HCT116 (cell line): Measurements from ENCODE around the gene BRINP2. TPM values are rescaled to one million over a fixed set of nuclear protein-coding genes. Genes with fewer than 3 reads are reported as not detected.

Experiments
- ATAC-seq: fragments of 200-7000 bp; cut with Tn5 transposase; 2 replicates; pipeline ENCODE4 v1.9.1; 2020; ENCODE audit warnings: mild to moderate bottlenecking, moderate library complexity
- BruUV-seq: library from RNA; stranded (reverse); fragments of 400-500 nt; replicated peaks from 2 replicates; lab custom pipeline; 2021; lab: Mats Ljungman, UMichigan
- CTCF ChIA-PET: fragments of 300-600 bp; sonication (Branson Sonifier 250); formaldehyde crosslinking; loops from one replicate; lab custom pipeline; 2021; ENCODE audit warnings: antibody characterized with exemption; lab: Charles Lee
- POLR2A ChIA-PET: fragments of 300-600, 350-600 bp; sonication (Branson Sonifier 250); formaldehyde crosslinking; loops from one replicate; lab custom pipeline; 2021; ENCODE audit warnings: antibody characterized with exemption; lab: Charles Lee
- RAD21 ChIA-PET, 2 experiments: fragments of 300-600 bp; sonication (Branson Sonifier 250); formaldehyde crosslinking; loops; one replicate each; lab custom pipeline; 2023; ENCODE audit warnings: low total read pairs in 2 of 2; ENCODE audit not compliant: uncharacterized antibody in 2 of 2, unreplicated experiment in 2 of 2, low non-redundant PET in 1 of 2; lab: Charles Lee
- DNase-seq: peaks from one replicate; pipeline ENCODE4 v3.0.0-alpha.2; 2010; ENCODE audit warnings: low read depth, low spot score
- H2AFZ ChIP-seq: fragments of 200-600 bp; shearing (Covaris generic), sonication (generic); 2 replicates; pipeline ENCODE4 v1.6.1; 2017; ENCODE audit warnings: low read depth, mixed run types, mixed read lengths, antibody characterized with exemption, low read length; ENCODE audit not compliant: poor library complexity, severe bottlenecking
- H3K27ac ChIP-seq: 2 replicates; pipeline ENCODE4 v1.5.1; 2012; ENCODE audit warnings: low read depth, low read length
- H3K27me3 ChIP-seq: fragments of 200-600 bp; sonication (generic); 2 replicates; pipeline ENCODE4 v1.6.1; 2016; ENCODE audit warnings: mixed run types, low read length, mixed read lengths; ENCODE audit not compliant: insufficient read depth
- H3K36me3 ChIP-seq, 2 experiments: fragments of 200-500 bp in 1 of 2; fragments of 200-600 bp in 1 of 2; sonication (Bioruptor generic) in 1 of 2; sonication (generic) in 1 of 2; 2 replicates each; pipeline versions ENCODE4 v1.5.1 to v1.6.1; 2014 to 2016; ENCODE audit warnings: low read length in 2 of 2, inconsistent platforms in 1 of 2, mixed read lengths in 1 of 2, mixed run types in 1 of 2; ENCODE audit not compliant: insufficient read depth in 2 of 2, control insufficient read depth in 1 of 2
- H3K4me1 ChIP-seq, 2 experiments: fragments of 200-600 bp in 1 of 2; sonication (generic) in 1 of 2; 2 replicates each; pipeline versions ENCODE4 v1.5.1 to v1.6.1; 2012 to 2017; ENCODE audit warnings: low read length in 2 of 2, inconsistent platforms in 1 of 2, mild to moderate bottlenecking in 1 of 2, mixed read lengths in 1 of 2, mixed run types in 1 of 2, moderate library complexity in 1 of 2; ENCODE audit not compliant: insufficient read depth in 2 of 2, control insufficient read depth in 1 of 2
- H3K4me2 ChIP-seq: fragments of 200-600 bp; sonication (generic); 2 replicates; pipeline ENCODE4 v1.6.1; 2017; ENCODE audit warnings: mixed run types, low read length, mixed read lengths
- H3K4me3 ChIP-seq, 2 experiments: fragments of 200-600 bp in 1 of 2; sonication (generic) in 1 of 2; replicated peaks in 1 of 2; 2 replicates each; pipeline ENCODE4 v1.5.1; 2011 to 2016; ENCODE audit warnings: low read length in 2 of 2, control low read depth in 1 of 2, low read depth in 1 of 2, mild to moderate bottlenecking in 1 of 2, mixed read lengths in 1 of 2, mixed run types in 1 of 2
- H3K79me2 ChIP-seq: fragments of 200-600 bp; sonication (generic); 2 replicates; pipeline ENCODE4 v1.6.1; 2017; ENCODE audit warnings: mild to moderate bottlenecking, mixed run types, low read length, moderate library complexity, mixed read lengths; ENCODE audit not compliant: insufficient read depth
- H3K9ac ChIP-seq: fragments of 200-600 bp; sonication (generic); 2 replicates; pipeline ENCODE4 v1.6.1; 2016; ENCODE audit warnings: low read length, mixed read lengths
- H3K9me2 ChIP-seq: fragments of 200-600 bp; sonication (generic), shearing (Covaris generic); 2 replicates; pipeline ENCODE4 v1.6.1; 2017; ENCODE audit warnings: mixed run types, mild to moderate bottlenecking, moderate library complexity; ENCODE audit not compliant: insufficient read depth
- H3K9me3 ChIP-seq, 2 experiments: fragments of 200-500 bp in 1 of 2; fragments of 200-600 bp in 1 of 2; sonication (Bioruptor generic) in 1 of 2; sonication (generic) in 1 of 2; 2 replicates each; pipeline ENCODE4 v1.6.1; 2014 to 2017; ENCODE audit warnings: low read length in 2 of 2, mixed read lengths in 2 of 2, inconsistent platforms in 1 of 2, low read depth in 1 of 2, mild to moderate bottlenecking in 1 of 2, mixed run types in 1 of 2, moderate library complexity in 1 of 2; ENCODE audit not compliant: control insufficient read depth in 1 of 2, insufficient read depth in 1 of 2
- H4K20me1 ChIP-seq: fragments of 200-600 bp; sonication (generic), shearing (Covaris generic); 2 replicates; pipeline ENCODE4 v1.6.1; 2017; ENCODE audit warnings: mixed run types, mild to moderate bottlenecking, moderate library complexity; ENCODE audit not compliant: insufficient read depth
- CBX3 ChIP-seq: IDR thresholded peaks from 2 replicates; pipeline ENCODE4 v1.6.1; 2012; ENCODE audit warnings: low read depth
- CEBPB ChIP-seq: IDR thresholded peaks from 2 replicates; pipeline ENCODE4 v1.6.1; 2012; ENCODE audit warnings: low read depth
- EGR1 ChIP-seq: IDR thresholded peaks from 2 replicates; pipeline ENCODE4 v1.6.1; 2012; ENCODE audit warnings: low read depth
- ELF1 ChIP-seq: IDR thresholded peaks from 2 replicates; pipeline ENCODE4 v1.6.1; 2012; ENCODE audit warnings: low read depth, borderline replicate concordance
- EZH2 ChIP-seq: fragments of 200-600 bp; sonication (generic); IDR thresholded peaks from 2 replicates; pipeline ENCODE4 v1.6.1; 2017; ENCODE audit warnings: antibody characterized with exemption, mixed run types
- EZH2phosphoT487 ChIP-seq: fragments of 200-600 bp; IDR thresholded peaks from 2 replicates; pipeline ENCODE4 v1.6.1; 2018; ENCODE audit warnings: antibody characterized with exemption, borderline replicate concordance
- FOSL1 ChIP-seq: IDR thresholded peaks from 2 replicates; pipeline ENCODE4 v1.6.1; 2012; ENCODE audit warnings: low read depth
- POLR2A ChIP-seq: IDR thresholded peaks from 2 replicates; pipeline ENCODE4 v1.7.0; 2011; ENCODE audit warnings: borderline replicate concordance; ENCODE audit not compliant: insufficient read depth, insufficient read length; ENCODE audit errors: extremely low read depth
- POLR2AphosphoS5 ChIP-seq: IDR thresholded peaks from 2 replicates; pipeline ENCODE4 v1.6.1; 2011; ENCODE audit warnings: mild to moderate bottlenecking, low read depth, low read length, moderate library complexity
- SP1 ChIP-seq: IDR thresholded peaks from 2 replicates; pipeline ENCODE4 v1.6.1; 2012; ENCODE audit warnings: low read depth
- TCF7L2 ChIP-seq: IDR thresholded peaks from 2 replicates; pipeline ENCODE4 v1.7.0; 2011; ENCODE audit warnings: borderline replicate concordance, inconsistent platforms; ENCODE audit not compliant: insufficient read depth, insufficient read length; ENCODE audit errors: extremely low read depth
- YY1 ChIP-seq: IDR thresholded peaks from 2 replicates; pipeline ENCODE4 v1.6.1; 2011; ENCODE audit warnings: low read length, low read depth, moderate library complexity, mild to moderate bottlenecking; ENCODE audit not compliant: insufficient replicate concordance; ENCODE audit errors: extremely low read depth
- ZBTB33 ChIP-seq: IDR thresholded peaks from 2 replicates; pipeline ENCODE4 v1.6.1; 2011; ENCODE audit warnings: mild to moderate bottlenecking, low read length, moderate library complexity; ENCODE audit not compliant: insufficient replicate concordance; ENCODE audit errors: extremely low read depth
- ZFX ChIP-seq: fragments of 450-650 bp; IDR thresholded peaks from 2 replicates; pipeline ENCODE4 v1.6.1; 2017
- ZNF274 ChIP-seq: fragments of 200-500 bp; sonication (Bioruptor generic); IDR thresholded peaks from 2 replicates; pipeline ENCODE4 v1.6.1; 2014; ENCODE audit warnings: mild to moderate bottlenecking, low read depth, low read length, inconsistent platforms
- intact Hi-C: fragments of 100-400 bp; cut with micrococcal nuclease; formaldehyde crosslinking; loops from 2 replicates; pipeline ENCODE4 v1.10.0; 2022
- total RNA-seq: library from RNA; stranded (reverse); gene quantifications from one replicate; pipeline ENCODE4 v1.2.1, GENCODE V29; 2021; ENCODE audit not compliant: unreplicated experiment
- TF ChIP-seq, protein P1 (sequence below): IDR thresholded peaks from 2 replicates; pipeline ENCODE4 v1.6.1; 2012; ENCODE audit warnings: low read depth
- TF ChIP-seq, protein P2 (sequence below): IDR thresholded peaks from 2 replicates; pipeline ENCODE4 v1.6.1; 2012
- TF ChIP-seq, protein P3 (sequence below): IDR thresholded peaks from 2 replicates; pipeline ENCODE4 v1.6.1; 2012
- TF ChIP-seq, protein P4 (sequence below), 3 experiments: fragments of 200-600 bp in 1 of 3; sonication (generic) in 1 of 3; IDR thresholded peaks in 2 of 3; conservative IDR thresholded peaks in 1 of 3; 2 replicates each; pipeline ENCODE4 v1.5.1; 2012 to 2017; ENCODE audit warnings: low read depth in 2 of 3, low read length in 2 of 3, antibody characterized with exemption in 1 of 3, borderline replicate concordance in 1 of 3, control low read depth in 1 of 3, mild to moderate bottlenecking in 1 of 3, mixed read lengths in 1 of 3, mixed run types in 1 of 3, moderate library complexity in 1 of 3; ENCODE audit not compliant: insufficient read depth in 1 of 3

BRINP2 gene
- total RNA-seq, 1 experiment from 2014 or later: not detected

DNA sequence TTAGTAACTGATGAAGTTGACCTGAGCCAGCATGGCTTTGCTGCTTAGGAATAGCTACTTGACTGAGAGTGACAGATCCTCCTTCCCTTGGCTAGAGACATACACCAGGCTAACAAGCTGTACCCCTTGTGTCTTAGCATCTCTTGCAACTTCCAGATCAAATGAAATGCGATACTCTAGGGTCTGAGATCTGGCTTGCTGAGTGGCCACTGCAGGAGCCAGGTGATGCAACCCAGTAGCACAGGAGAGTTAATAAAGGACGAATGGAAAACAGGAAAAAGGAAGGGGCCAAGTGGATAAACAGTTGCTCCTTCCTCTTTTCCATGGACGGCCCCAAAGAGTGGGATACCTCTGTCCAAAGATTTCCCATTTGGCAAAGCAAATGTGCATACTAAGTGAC lies 44.5 kb upstream of the BRINP2 start:
- DNase-seq (no peak), ATAC-seq (no peak)
- Histone ChIP-seq H3K4me3 (no peak overlapping the region), H2AFZ (no peak overlapping the region), H3K4me1 (no peaks in the 10 kb centered on the region), H3K9ac (no peak overlapping the region), H3K9me2 (no peaks in the 10 kb centered on the region), H3K4me2 (no peak overlapping the region), H3K27me3 (peaks cover 24% of the 10 kb centered on the region), H3K9me3 (no peaks in the 10 kb centered on the region), H3K36me3 (no peaks in the 10 kb centered on the region), H3K79me2 (no peaks in the 10 kb centered on the region), H3K27ac (no peak overlapping the region)
- ChIA-PET RAD21 (no interaction called here), CTCF (no interaction called here), POLR2A (no interaction called here)
- no TSS peak for BruUV-seq
- TF ChIP-seq ZFX: no peak
- TF ChIP-seq SP1: no peak
- no peak for TF ChIP-seq EZH2phosphoT487
- no peak for TF ChIP-seq CEBPB
- TF ChIP-seq EZH2: no peak
- no peak for TF ChIP-seq ZBTB33
- TF ChIP-seq, protein P1, sequence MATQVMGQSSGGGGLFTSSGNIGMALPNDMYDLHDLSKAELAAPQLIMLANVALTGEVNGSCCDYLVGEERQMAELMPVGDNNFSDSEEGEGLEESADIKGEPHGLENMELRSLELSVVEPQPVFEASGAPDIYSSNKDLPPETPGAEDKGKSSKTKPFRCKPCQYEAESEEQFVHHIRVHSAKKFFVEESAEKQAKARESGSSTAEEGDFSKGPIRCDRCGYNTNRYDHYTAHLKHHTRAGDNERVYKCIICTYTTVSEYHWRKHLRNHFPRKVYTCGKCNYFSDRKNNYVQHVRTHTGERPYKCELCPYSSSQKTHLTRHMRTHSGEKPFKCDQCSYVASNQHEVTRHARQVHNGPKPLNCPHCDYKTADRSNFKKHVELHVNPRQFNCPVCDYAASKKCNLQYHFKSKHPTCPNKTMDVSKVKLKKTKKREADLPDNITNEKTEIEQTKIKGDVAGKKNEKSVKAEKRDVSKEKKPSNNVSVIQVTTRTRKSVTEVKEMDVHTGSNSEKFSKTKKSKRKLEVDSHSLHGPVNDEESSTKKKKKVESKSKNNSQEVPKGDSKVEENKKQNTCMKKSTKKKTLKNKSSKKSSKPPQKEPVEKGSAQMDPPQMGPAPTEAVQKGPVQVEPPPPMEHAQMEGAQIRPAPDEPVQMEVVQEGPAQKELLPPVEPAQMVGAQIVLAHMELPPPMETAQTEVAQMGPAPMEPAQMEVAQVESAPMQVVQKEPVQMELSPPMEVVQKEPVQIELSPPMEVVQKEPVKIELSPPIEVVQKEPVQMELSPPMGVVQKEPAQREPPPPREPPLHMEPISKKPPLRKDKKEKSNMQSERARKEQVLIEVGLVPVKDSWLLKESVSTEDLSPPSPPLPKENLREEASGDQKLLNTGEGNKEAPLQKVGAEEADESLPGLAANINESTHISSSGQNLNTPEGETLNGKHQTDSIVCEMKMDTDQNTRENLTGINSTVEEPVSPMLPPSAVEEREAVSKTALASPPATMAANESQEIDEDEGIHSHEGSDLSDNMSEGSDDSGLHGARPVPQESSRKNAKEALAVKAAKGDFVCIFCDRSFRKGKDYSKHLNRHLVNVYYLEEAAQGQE: no peak
- TF ChIP-seq, protein P2, sequence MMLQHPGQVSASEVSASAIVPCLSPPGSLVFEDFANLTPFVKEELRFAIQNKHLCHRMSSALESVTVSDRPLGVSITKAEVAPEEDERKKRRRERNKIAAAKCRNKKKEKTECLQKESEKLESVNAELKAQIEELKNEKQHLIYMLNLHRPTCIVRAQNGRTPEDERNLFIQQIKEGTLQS: no peak
- no peak for TF ChIP-seq CBX3
- TF ChIP-seq, protein P3, sequence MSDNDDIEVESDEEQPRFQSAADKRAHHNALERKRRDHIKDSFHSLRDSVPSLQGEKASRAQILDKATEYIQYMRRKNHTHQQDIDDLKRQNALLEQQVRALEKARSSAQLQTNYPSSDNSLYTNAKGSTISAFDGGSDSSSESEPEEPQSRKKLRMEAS: no peak
- TF ChIP-seq, protein P4, sequence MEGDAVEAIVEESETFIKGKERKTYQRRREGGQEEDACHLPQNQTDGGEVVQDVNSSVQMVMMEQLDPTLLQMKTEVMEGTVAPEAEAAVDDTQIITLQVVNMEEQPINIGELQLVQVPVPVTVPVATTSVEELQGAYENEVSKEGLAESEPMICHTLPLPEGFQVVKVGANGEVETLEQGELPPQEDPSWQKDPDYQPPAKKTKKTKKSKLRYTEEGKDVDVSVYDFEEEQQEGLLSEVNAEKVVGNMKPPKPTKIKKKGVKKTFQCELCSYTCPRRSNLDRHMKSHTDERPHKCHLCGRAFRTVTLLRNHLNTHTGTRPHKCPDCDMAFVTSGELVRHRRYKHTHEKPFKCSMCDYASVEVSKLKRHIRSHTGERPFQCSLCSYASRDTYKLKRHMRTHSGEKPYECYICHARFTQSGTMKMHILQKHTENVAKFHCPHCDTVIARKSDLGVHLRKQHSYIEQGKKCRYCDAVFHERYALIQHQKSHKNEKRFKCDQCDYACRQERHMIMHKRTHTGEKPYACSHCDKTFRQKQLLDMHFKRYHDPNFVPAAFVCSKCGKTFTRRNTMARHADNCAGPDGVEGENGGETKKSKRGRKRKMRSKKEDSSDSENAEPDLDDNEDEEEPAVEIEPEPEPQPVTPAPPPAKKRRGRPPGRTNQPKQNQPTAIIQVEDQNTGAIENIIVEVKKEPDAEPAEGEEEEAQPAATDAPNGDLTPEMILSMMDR (IDR thresholded peaks at IDR 0.05 in 2 of 3, conservative IDR thresholded peaks at IDR 0.05 in 1 of 3; ENCODE audit: borderline replicate concordance in 1 of 3, insufficient read depth in 1 of 3, low read depth in 2 of 3, low read length in 2 of 3): no peak
- no peak for TF ChIP-seq TCF7L2
- TF ChIP-seq POLR2AphosphoS5: no peak
- TF ChIP-seq ELF1: no peak
- TF ChIP-seq EGR1: no peak
- TF ChIP-seq POLR2A: no peak
- TF ChIP-seq FOSL1: no peak
- no peak for TF ChIP-seq YY1
- TF ChIP-seq ZNF274: no peak
- TF ChIP-seq, all 23 proteins: peak for 0
- no peaks in the 10 kb centered on the region for H4K20me1 ChIP-seq
- intact Hi-C loops: no loop called here
